Naive thymus-derived CD4-positive, alpha-beta T cell (primary cell): Measurements from ENCODE around the gene DGCR2. TPM values are rescaled to one million over a fixed set of nuclear protein-coding genes. Genes with fewer than 3 reads are reported as not detected.

Source experiments
- ATAC-seq: fragments of 150-1000 bp; cut with Tn5 transposase; 2 replicates; pipeline ENCODE4 v1.10.0; 2021; ENCODE audit warnings: mild to moderate bottlenecking, moderate library complexity
- CTCF ChIA-PET: fragments of 350-600 bp; sonication (Branson Sonifier 250); formaldehyde crosslinking; loops from one replicate; lab custom pipeline; 2021; ENCODE audit warnings: antibody characterized with exemption; lab: Charles Lee
- POLR2A ChIA-PET: fragments of 350-600 bp; sonication (Branson Sonifier 250); formaldehyde crosslinking; loops from one replicate; lab custom pipeline; 2021; ENCODE audit warnings: antibody characterized with exemption, inconsistent platforms; lab: Charles Lee
- DNase-seq, 9 donors: peaks; one replicate each; pipeline versions ENCODE4 v3.0.0 to v3.0.0-alpha.2; 2020 to 2022; ENCODE audit warnings: mixed read lengths in 1 of 9
- H3K27ac ChIP-seq: one replicate; pipeline ENCODE4 v1.7.0; 2013; ENCODE audit warnings: mild to moderate bottlenecking, low read depth, low read length, moderate library complexity
- H3K27me3 ChIP-seq, 2 donors: one replicate each; pipeline ENCODE4 v1.7.0; 2013; ENCODE audit warnings: low read length in 2 of 2, mild to moderate bottlenecking in 2 of 2, moderate library complexity in 2 of 2; ENCODE audit not compliant: control insufficient read depth in 2 of 2, insufficient read depth in 2 of 2
- H3K36me3 ChIP-seq, 3 experiments: 1 replicate in 2 of 3; 2 replicates in 1 of 3; pipeline ENCODE4 v1.7.0; 2013; ENCODE audit warnings: low read length in 3 of 3, mild to moderate bottlenecking in 3 of 3, moderate library complexity in 1 of 3; ENCODE audit not compliant: insufficient read depth in 3 of 3, control insufficient read depth in 2 of 3
- H3K4me1 ChIP-seq, 2 donors: one replicate each; pipeline ENCODE4 v1.7.0; 2013; ENCODE audit warnings: low read length in 2 of 2, mild to moderate bottlenecking in 2 of 2, moderate library complexity in 1 of 2; ENCODE audit not compliant: control insufficient read depth in 2 of 2, insufficient read depth in 2 of 2
- H3K4me3 ChIP-seq: 2 replicates; pipeline ENCODE4 v1.7.0; 2013; ENCODE audit warnings: mild to moderate bottlenecking, low read length
- H3K9me3 ChIP-seq, 3 experiments: 1 replicate in 2 of 3; 2 replicates in 1 of 3; pipeline ENCODE4 v1.7.0; 2013; ENCODE audit warnings: low read length in 3 of 3; ENCODE audit not compliant: control insufficient read depth in 2 of 3
- H3K27ac Mint-ChIP-seq, 9 donors: one replicate each; pipeline ENCODE4 v1.8.0; 2020 to 2022; ENCODE audit warnings: mixed read lengths in 9 of 9, mild to moderate bottlenecking in 8 of 9, moderate library complexity in 5 of 9, inconsistent platforms in 2 of 9
- H3K27me3 Mint-ChIP-seq, 5 donors: one replicate each; pipeline ENCODE4 v1.8.0; 2021 to 2022; ENCODE audit warnings: mixed read lengths in 5 of 5, mild to moderate bottlenecking in 1 of 5
- H3K36me3 Mint-ChIP-seq, 5 donors: one replicate each; pipeline ENCODE4 v1.8.0; 2020 to 2022; ENCODE audit warnings: mixed read lengths in 5 of 5, mild to moderate bottlenecking in 3 of 5, inconsistent platforms in 1 of 5
- H3K4me1 Mint-ChIP-seq, 7 donors: one replicate each; pipeline ENCODE4 v1.8.0; 2020 to 2022; ENCODE audit warnings: mixed read lengths in 7 of 7, mild to moderate bottlenecking in 3 of 7, inconsistent platforms in 1 of 7
- H3K4me3 Mint-ChIP-seq, 10 donors: one replicate each; pipeline ENCODE4 v1.8.0; 2020 to 2022; ENCODE audit warnings: mild to moderate bottlenecking in 10 of 10, mixed read lengths in 10 of 10, moderate library complexity in 6 of 10, inconsistent platforms in 2 of 10
- H3K9me3 Mint-ChIP-seq, 11 donors: one replicate each; pipeline ENCODE4 v1.8.0; 2020 to 2022; ENCODE audit warnings: mixed read lengths in 11 of 11, mild to moderate bottlenecking in 4 of 11, inconsistent platforms in 1 of 11, moderate library complexity in 1 of 11
- intact Hi-C, 2 donors: fragments of 100-400 bp; cut with micrococcal nuclease; formaldehyde crosslinking; loops; one replicate each; pipeline ENCODE4 v1.15.1; 2023
- polyA plus RNA-seq, 2 donors: library from polyadenylated mRNA; unstranded; fragments of 300-500 nt; fragmentation: Illumina TruSeq; gene quantifications; one replicate each; pipeline ENCODE4 v1.2.3, GENCODE V29; 2021
- total RNA-seq, 6 experiments: library from RNA in 5 of 6; stranded (reverse) in 5 of 6; gene quantifications; 1 replicate in 5 of 6; 2 replicates in 1 of 6; pipeline ENCODE4 v1.2.3 and lab custom pipeline; 2021 to 2026

Gene DGCR2
- total and polyA plus RNA-seq, 7 experiments from 2014 or later, result 38.8 to 81.9 (median 50.4) TPM

DNA sequence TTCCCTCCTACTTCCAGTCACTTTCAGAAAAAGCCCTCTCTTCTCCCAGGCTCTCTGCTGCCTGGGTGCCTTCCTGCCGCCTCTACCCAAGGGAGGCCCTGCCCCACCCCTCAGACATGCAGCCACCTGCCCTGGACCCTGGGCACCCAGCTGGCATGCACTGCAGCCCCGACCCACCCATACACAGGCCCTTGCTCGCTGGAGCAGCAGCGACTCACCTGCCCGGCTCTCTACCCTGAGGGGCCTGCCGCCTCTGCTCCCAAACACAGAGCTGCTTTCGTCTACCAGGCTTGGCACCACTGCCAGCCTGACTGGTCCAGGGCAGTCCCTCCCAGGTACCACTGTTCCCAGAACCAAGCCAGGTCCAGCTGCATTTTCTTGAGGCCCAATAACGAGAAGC is 7.7 kb upstream of the DGCR2 start:
- ATAC-seq, result no peak
- H3K4me3 ChIP-seq, result no peak overlapping the region
- no peaks in the 10 kb centered on the region for H3K27me3 Mint-ChIP-seq
- H3K27ac Mint-ChIP-seq, result no peak overlapping the region
- peaks cover 0 to 13% (median 0%) of the 10 kb centered on the region in 5 donors for H3K36me3 Mint-ChIP-seq
- no peaks in the 10 kb centered on the region for H3K9me3 ChIP-seq
- ChIA-PET POLR2A (no interaction called here), CTCF (no interaction called here)
- intact Hi-C loops, result no loop called here
- no peak for DNase-seq
- H3K9me3 Mint-ChIP-seq, result no peaks in the 10 kb centered on the region
- no peaks in the 10 kb centered on the region for H3K27me3 ChIP-seq
- H3K4me3 Mint-ChIP-seq, result no peak overlapping the region
- no peak overlapping the region for H3K27ac ChIP-seq
- H3K4me1 ChIP-seq, result no peaks in the 10 kb centered on the region
- H3K4me1 Mint-ChIP-seq, result peaks cover 0 to 6% (median 0%) of the 10 kb centered on the region in 7 donors
- H3K36me3 ChIP-seq, result peaks cover 0 to 38% (median 0%) of the 10 kb centered on the region in 3 experiments

GRCh38 chr22:19128946-19129727 is 6.9 kb upstream of the DGCR2 start:
- Mint-ChIP-seq H3K27ac (peak overlapping the region in 1 of 9 donors; percentile 73), H3K36me3 (peaks cover 0 to 13% (median 0%) of the 10 kb centered on the region in 5 donors), H3K27me3 (peaks cover 0 to under 1% (median 0%) of the 10 kb centered on the region in 5 donors), H3K9me3 (no peaks in the 10 kb centered on the region), H3K4me1 (peaks cover 0 to 6% (median 0%) of the 10 kb centered on the region in 7 donors), H3K4me3 (no peak overlapping the region)
- DNase-seq, result no peak
- POLR2A ChIA-PET, result no interaction called here
- H3K4me1 ChIP-seq, result no peaks in the 10 kb centered on the region
- CTCF ChIA-PET, result no interaction called here
- no peaks in the 10 kb centered on the region for H3K9me3 ChIP-seq
- no peak overlapping the region for H3K27ac ChIP-seq
- no peak for ATAC-seq
- no peaks in the 10 kb centered on the region for H3K27me3 ChIP-seq
- peaks cover 0 to 31% (median 0%) of the 10 kb centered on the region in 3 experiments for H3K36me3 ChIP-seq
- H3K4me3 ChIP-seq, result no peak overlapping the region
- intact Hi-C loops, result no loop called here

- Mint-ChIP-seq H3K4me1 (peaks cover 2 to 11% (median 5%) of the 10 kb centered on the region in 7 donors), H3K4me3 (no peak overlapping the region), H3K9me3 (no peaks in the 10 kb centered on the region), H3K27ac (peak overlapping the region in 2 of 9 donors; percentile 14 to 66), H3K27me3 (peaks cover 0 to 2% (median 0%) of the 10 kb centered on the region in 5 donors), H3K36me3 (peaks cover 0 to 13% (median 0%) of the 10 kb centered on the region in 5 donors)
- Histone ChIP-seq H3K27ac (no peak overlapping the region), H3K36me3 (peaks cover 0 to 19% (median 0%) of the 10 kb centered on the region in 3 experiments), H3K4me3 (no peak overlapping the region), H3K4me1 (peaks cover 0 to 2% of the 10 kb centered on the region in 2 donors), H3K9me3 (no peaks in the 10 kb centered on the region), H3K27me3 (no peaks in the 10 kb centered on the region)
- CTCF ChIA-PET, result no interaction called here
- DNase-seq, result no peak
- intact Hi-C loops, result no loop called here
- POLR2A ChIA-PET, result no interaction called here
- ATAC-seq, result no peak
Measured at GRCh38 chr22:19128009-19128401, 5.8 kb upstream of the DGCR2 start.

- Mint-ChIP-seq H3K4me3 (no peak overlapping the region), H3K27me3 (peaks cover 0 to 2% (median 0%) of the 10 kb centered on the region in 5 donors), H3K27ac (peak overlapping the region in 2 of 9 donors; percentile 30 to 66), H3K4me1 (peaks cover 7 to 16% (median 10%) of the 10 kb centered on the region in 7 donors), H3K9me3 (no peaks in the 10 kb centered on the region), H3K36me3 (peaks cover 0 to 11% (median 0%) of the 10 kb centered on the region in 5 donors)
- intact Hi-C loops, result no loop called here
- H3K4me1 ChIP-seq, result peaks cover 0 to 6% of the 10 kb centered on the region in 2 donors
- ChIA-PET POLR2A (interaction anchor here (0.7 kb wide), 1 partner anchor 22 kb away, joined by 3 read pairs; no protein-coding TSS in a partner anchor), CTCF (no interaction called here)
- DNase-seq (no peak), ATAC-seq (no peak)
- peaks cover 0 to 14% (median 0%) of the 10 kb centered on the region in 3 experiments for H3K36me3 ChIP-seq
- no peaks in the 10 kb centered on the region for H3K27me3 ChIP-seq
- no peak overlapping the region for H3K4me3 ChIP-seq
- no peaks in the 10 kb centered on the region for H3K9me3 ChIP-seq
- H3K27ac ChIP-seq, result no peak overlapping the region
Measured at GRCh38 chr22:19127329-19128008, 5.3 kb upstream of the DGCR2 start.

- Mint-ChIP-seq H3K36me3 (peaks cover 0 to 3% (median 0%) of the 10 kb centered on the region in 5 donors), H3K27ac (peak overlapping the region in 2 of 9 donors; percentile 47 to 70), H3K4me1 (peaks cover 7 to 16% (median 11%) of the 10 kb centered on the region in 7 donors), H3K9me3 (no peaks in the 10 kb centered on the region), H3K27me3 (peaks cover 0 to 2% (median 0%) of the 10 kb centered on the region in 5 donors), H3K4me3 (no peak overlapping the region)
- peaks cover 0 to 10% (median 0%) of the 10 kb centered on the region in 3 experiments for H3K36me3 ChIP-seq
- ChIA-PET POLR2A (interaction anchor here (0.7 kb wide), 1 partner anchor 23 kb away, joined by 3 read pairs; no protein-coding TSS in a partner anchor), CTCF (interaction anchor here (1.2 kb wide), 1 partner anchor 19 kb away, joined by 5 read pairs; no protein-coding TSS in a partner anchor)
- DNase-seq (no peak), ATAC-seq (no peak)
- H3K27me3 ChIP-seq, result no peaks in the 10 kb centered on the region
- H3K4me3 ChIP-seq, result no peak overlapping the region
- peaks cover 0 to 6% of the 10 kb centered on the region in 2 donors for H3K4me1 ChIP-seq
- no peaks in the 10 kb centered on the region for H3K9me3 ChIP-seq
- H3K27ac ChIP-seq, result no peak overlapping the region
- intact Hi-C loops, result no loop called here
Measured at GRCh38 chr22:19126309-19127273, 4.4 kb upstream of the DGCR2 start.
